Smooth muscle cell (in vitro differentiated cells): Measurements from ENCODE around the gene TMEM242. TPM values are rescaled to one million over a fixed set of nuclear protein-coding genes. Genes with fewer than 3 reads are reported as not detected.
"Not testable (repeated sequence)": the region's sequence is repeated elsewhere in the genome, so short reads cannot be mapped to it uniquely, and the experiment has no call there.

ENCODE experiments used
- DNase-seq: peaks from one replicate; lab custom pipeline; 2025; ENCODE audit not compliant: unreplicated experiment; lab: John Stamatoyannopoulos, UW
- H2AFZ ChIP-seq: fragments of 200-600 bp; sonication (generic); 2 replicates; pipeline ENCODE4 v1.6.0; 2016; ENCODE audit warnings: antibody characterized with exemption, low read depth, mild to moderate bottlenecking
- H3F3A ChIP-seq: fragments of 200-600 bp; sonication (generic); 2 replicates; pipeline ENCODE4 v1.6.0; 2017; ENCODE audit warnings: antibody characterized with exemption, low read depth
- H3K27ac ChIP-seq: fragments of 200-600 bp; sonication (generic); 2 replicates; pipeline ENCODE4 v1.5.1; 2016; ENCODE audit warnings: low read depth, mild to moderate bottlenecking
- H3K27me3 ChIP-seq: fragments of 200-600 bp; sonication (generic); 2 replicates; pipeline ENCODE4 v1.6.1; 2016; ENCODE audit warnings: low read depth, mild to moderate bottlenecking
- H3K36me3 ChIP-seq: fragments of 200-600 bp; sonication (generic); 2 replicates; pipeline ENCODE4 v1.5.1; 2016; ENCODE audit warnings: low read depth
- H3K4me1 ChIP-seq: fragments of 200-600 bp; sonication (generic); 2 replicates; pipeline ENCODE4 v1.5.1; 2016; ENCODE audit warnings: low read depth
- H3K4me2 ChIP-seq: fragments of 200-600 bp; sonication (generic); 2 replicates; pipeline ENCODE4 v1.6.0; 2016; ENCODE audit warnings: mild to moderate bottlenecking
- H3K4me3 ChIP-seq: fragments of 200-600 bp; sonication (generic); 2 replicates; pipeline ENCODE4 v1.5.1; 2016; ENCODE audit warnings: mild to moderate bottlenecking
- H3K79me2 ChIP-seq: fragments of 200-600 bp; sonication (generic); 2 replicates; pipeline ENCODE4 v1.6.0; 2016; ENCODE audit warnings: low read depth, mild to moderate bottlenecking
- H3K9ac ChIP-seq: fragments of 200-600 bp; sonication (generic); 2 replicates; pipeline ENCODE4 v1.6.0; 2016; ENCODE audit warnings: low read depth
- H3K9me3 ChIP-seq: fragments of 200-600 bp; sonication (generic); replicated peaks from 2 replicates; pipeline ENCODE4 v1.5.1; 2016; ENCODE audit warnings: low read depth
- H4K20me1 ChIP-seq: fragments of 200-600 bp; sonication (generic); 2 replicates; pipeline ENCODE4 v1.6.0; 2016; ENCODE audit warnings: low read depth
- WGBS: methylation state at CpG from one replicate; pipeline ENCODE4 v1.1.7; 2016; ENCODE audit warnings: low lambda C conversion rate; 5-methylcytosine and 5-hydroxymethylcytosine counted together
- polyA plus RNA-seq: library from polyadenylated mRNA; unstranded; fragments of >200 nt; fragmentation: Nextera tagmentation; extraction: Ambion mirVana; gene quantifications from 2 replicates; pipeline ENCODE4 v1.2.1, GENCODE V29; 2016
- total RNA-seq: library from RNA; depleted of rRNA; stranded (reverse); fragments of >200 nt; gene quantifications from 2 replicates; pipeline ENCODE4 v1.2.3, GENCODE V29; 2014
- TF ChIP-seq, protein P1 (sequence below): fragments of 200-600 bp; sonication (generic); IDR thresholded peaks from 2 replicates; pipeline ENCODE4 v1.5.1; 2017; ENCODE audit warnings: borderline replicate concordance, mild to moderate bottlenecking, antibody characterized with exemption; ENCODE audit not compliant: insufficient read depth, poor library complexity, severe bottlenecking

TMEM242 gene
- total and polyA plus RNA-seq, 2 experiments from 2014 or later, result 7.0 to 13.3 TPM

DNA sequence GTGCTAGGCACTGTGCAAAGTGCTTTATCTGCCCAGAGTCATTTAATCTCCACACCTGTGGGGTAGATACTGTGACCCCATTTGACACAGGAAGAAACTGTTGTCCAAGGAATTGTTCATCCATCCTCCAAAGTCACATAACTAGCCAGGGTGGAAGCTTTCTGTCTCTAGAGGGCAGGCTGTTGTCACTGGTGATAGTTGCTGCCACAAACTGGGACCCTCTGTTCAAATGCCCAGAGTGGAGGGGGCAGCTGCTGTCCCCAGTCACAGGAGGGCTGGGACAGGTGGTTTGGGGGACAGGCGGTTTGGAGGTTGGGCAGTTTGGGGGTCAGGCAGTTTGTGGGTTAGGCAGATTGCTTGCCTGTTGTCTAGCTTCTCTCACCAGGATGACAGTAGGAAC is 16.1 kb upstream of the TMEM242 start:
- Histone ChIP-seq H2AFZ (no peak overlapping the region), H3K36me3 (no peaks in the 10 kb centered on the region), H3F3A (no peaks in the 10 kb centered on the region), H3K27me3 (peaks cover 8% of the 10 kb centered on the region), H3K4me2 (no peak overlapping the region), H3K4me3 (no peak overlapping the region), H3K9ac (no peak overlapping the region), H3K79me2 (no peaks in the 10 kb centered on the region), H3K27ac (no peak overlapping the region), H3K4me1 (no peaks in the 10 kb centered on the region), H3K9me3 (no peaks in the 10 kb centered on the region), H4K20me1 (no peaks in the 10 kb centered on the region)
- TF ChIP-seq, protein P1, sequence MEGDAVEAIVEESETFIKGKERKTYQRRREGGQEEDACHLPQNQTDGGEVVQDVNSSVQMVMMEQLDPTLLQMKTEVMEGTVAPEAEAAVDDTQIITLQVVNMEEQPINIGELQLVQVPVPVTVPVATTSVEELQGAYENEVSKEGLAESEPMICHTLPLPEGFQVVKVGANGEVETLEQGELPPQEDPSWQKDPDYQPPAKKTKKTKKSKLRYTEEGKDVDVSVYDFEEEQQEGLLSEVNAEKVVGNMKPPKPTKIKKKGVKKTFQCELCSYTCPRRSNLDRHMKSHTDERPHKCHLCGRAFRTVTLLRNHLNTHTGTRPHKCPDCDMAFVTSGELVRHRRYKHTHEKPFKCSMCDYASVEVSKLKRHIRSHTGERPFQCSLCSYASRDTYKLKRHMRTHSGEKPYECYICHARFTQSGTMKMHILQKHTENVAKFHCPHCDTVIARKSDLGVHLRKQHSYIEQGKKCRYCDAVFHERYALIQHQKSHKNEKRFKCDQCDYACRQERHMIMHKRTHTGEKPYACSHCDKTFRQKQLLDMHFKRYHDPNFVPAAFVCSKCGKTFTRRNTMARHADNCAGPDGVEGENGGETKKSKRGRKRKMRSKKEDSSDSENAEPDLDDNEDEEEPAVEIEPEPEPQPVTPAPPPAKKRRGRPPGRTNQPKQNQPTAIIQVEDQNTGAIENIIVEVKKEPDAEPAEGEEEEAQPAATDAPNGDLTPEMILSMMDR, result no peak
- WGBS, result 65% methylated on average over 1 of the region's 1 CpG
- no peak for DNase-seq

DNA sequence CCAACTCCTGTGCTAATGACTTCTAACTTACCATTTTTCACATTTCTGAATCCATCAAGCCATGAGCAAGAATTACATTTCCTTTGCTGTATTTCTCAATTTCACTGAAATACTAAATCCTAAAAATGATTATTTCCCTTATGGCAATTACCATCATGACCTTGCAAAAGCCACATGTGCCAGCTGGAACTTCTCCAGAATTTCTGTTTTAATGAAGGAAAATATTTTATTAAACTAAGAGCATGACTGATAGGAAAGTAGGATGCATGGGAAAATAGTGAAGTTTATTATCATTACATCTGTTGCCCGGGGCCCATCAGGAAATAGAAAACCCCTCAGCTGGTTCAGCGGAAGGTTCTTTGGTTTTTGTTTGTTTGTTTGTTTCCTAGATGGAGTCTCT is 14.4 kb upstream of the TMEM242 start:
- no peak overlapping the region for H3K9ac ChIP-seq
- H3K36me3 ChIP-seq, result no peaks in the 10 kb centered on the region
- no peak overlapping the region for H3K27ac ChIP-seq
- H3K4me3 ChIP-seq, result no peak overlapping the region
- H3K27me3 ChIP-seq, result peaks cover 8% of the 10 kb centered on the region
- no peak for DNase-seq
- no peaks in the 10 kb centered on the region for H3K9me3 ChIP-seq
- no peaks in the 10 kb centered on the region for H3K79me2 ChIP-seq
- TF ChIP-seq, protein P1, result no peak
- no peak overlapping the region for H3K4me2 ChIP-seq
- 94% methylated on average over 2 of the region's 2 CpGs for WGBS
- H4K20me1 ChIP-seq, result no peaks in the 10 kb centered on the region
- H3K4me1 ChIP-seq, result no peaks in the 10 kb centered on the region
- no peak overlapping the region for H2AFZ ChIP-seq
- no peaks in the 10 kb centered on the region for H3F3A ChIP-seq

DNA sequence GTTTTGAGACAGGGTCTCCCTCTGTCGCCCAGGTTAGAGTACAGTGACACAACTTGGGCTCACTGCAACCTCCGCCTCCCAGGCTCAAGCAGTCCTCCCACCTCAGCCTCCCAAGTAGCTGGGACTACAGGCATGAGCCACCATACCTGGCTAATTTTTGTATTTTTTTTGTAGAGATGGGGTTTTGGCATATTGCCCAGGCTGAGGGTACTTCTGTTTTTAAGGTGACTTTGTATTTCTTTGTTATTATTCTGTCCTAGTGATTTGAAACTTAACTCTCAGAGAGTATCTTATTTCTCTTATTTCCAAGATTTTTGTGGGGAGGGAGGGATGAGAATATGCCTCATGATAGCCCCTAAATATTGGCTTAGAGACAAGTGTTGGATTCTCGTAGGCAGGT is 14.0 kb upstream of the TMEM242 start:
- H3F3A ChIP-seq, H3K9me3 ChIP-seq, H3K27ac ChIP-seq, H3K36me3 ChIP-seq, DNase-seq, H3K4me1 ChIP-seq, H3K79me2 ChIP-seq, H3K9ac ChIP-seq, H3K4me2 ChIP-seq, H4K20me1 ChIP-seq, H3K27me3 ChIP-seq, H3K4me3 ChIP-seq, H2AFZ ChIP-seq: not testable (repeated sequence)
- WGBS, result 85% methylated on average over 3 of the region's 3 CpGs

DNA sequence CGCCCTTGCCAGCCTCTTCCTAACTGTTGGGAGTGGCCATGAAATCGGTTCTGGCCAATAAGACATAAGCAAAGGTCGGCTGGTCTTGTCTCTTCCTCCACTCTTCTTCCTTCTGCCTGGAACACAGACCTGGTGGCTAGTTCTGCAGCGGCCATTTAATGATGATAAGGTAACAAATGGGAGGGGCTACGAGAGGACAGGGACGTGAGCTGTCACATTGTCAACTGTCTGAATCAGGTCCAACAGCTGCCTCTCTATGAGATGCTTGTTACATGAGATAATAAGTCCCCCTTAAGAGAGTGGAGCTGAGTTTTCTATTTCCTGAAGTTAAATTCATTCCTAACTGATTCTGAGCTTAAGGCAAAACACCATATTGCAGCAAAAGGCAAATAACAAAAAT is 12.5 kb upstream of the TMEM242 start:
- Histone ChIP-seq H2AFZ (no peak overlapping the region), H3K4me2 (no peak overlapping the region), H3K4me1 (no peaks in the 10 kb centered on the region), H3K4me3 (no peak overlapping the region), H3K27ac (no peak overlapping the region), H4K20me1 (no peaks in the 10 kb centered on the region), H3K27me3 (peaks cover 8% of the 10 kb centered on the region), H3K79me2 (no peaks in the 10 kb centered on the region), H3K9me3 (no peaks in the 10 kb centered on the region), H3K9ac (no peak overlapping the region), H3F3A (no peaks in the 10 kb centered on the region), H3K36me3 (no peaks in the 10 kb centered on the region)
- no peak for DNase-seq
- WGBS, result 70% methylated on average over 6 of the region's 6 CpGs
- TF ChIP-seq, protein P1, result no peak
